Measurements from ENCODE around the gene JPT1.

Gene JPT1

GRCh38 chr17:75188614-75189013 lies 34.3 kb upstream of the JPT1 start:
- Histone ChIP-seq H2AFZ (ENCODE audit: low read depth) (no peak overlapping the region), H3K4me2 (no peak overlapping the region), H4K20me1 (ENCODE audit: insufficient read depth) (no peaks in the 10 kb centered on the region), H3K4me3 (IDR thresholded peaks at IDR 0.05; ENCODE audit: insufficient read depth, low read depth, low read length) (no peak overlapping the region), H3K9ac (no peak overlapping the region), H3K27me3 (ENCODE audit: insufficient read depth, low read depth) (no peaks in the 10 kb centered on the region), H3K27ac (no peak overlapping the region), H3K79me2 (ENCODE audit: insufficient read depth, low read depth) (no peaks in the 10 kb centered on the region; the same call in 1 of the 2 replicates), H3K4me1 (ENCODE audit: low read depth, poor library complexity, severe bottlenecking) (peaks cover 15% of the 10 kb centered on the region), H3K36me3 (ENCODE audit: insufficient read depth) (no peaks in the 10 kb centered on the region)
- TF ChIP-seq CTCF (conservative IDR thresholded peaks at IDR 0.05; ENCODE audit: low read depth, low read length) = no peak

GRCh38 chr17:75183999-75184884 lies 29.9 kb upstream of the JPT1 start:
- TF ChIP-seq CTCF (conservative IDR thresholded peaks at IDR 0.05; ENCODE audit: low read depth, low read length) = no peak
- Histone ChIP-seq H3K4me1 (ENCODE audit: low read depth, poor library complexity, severe bottlenecking) (peaks cover 32% of the 10 kb centered on the region), H2AFZ (ENCODE audit: low read depth) (no peak overlapping the region), H3K36me3 (ENCODE audit: insufficient read depth) (peaks cover 15% of the 10 kb centered on the region; the same call in 1 of the 2 replicates), H3K27ac (no peak overlapping the region), H3K9ac (no peak overlapping the region), H4K20me1 (ENCODE audit: insufficient read depth) (peaks cover 20% of the 10 kb centered on the region), H3K4me3 (IDR thresholded peaks at IDR 0.05; ENCODE audit: insufficient read depth, low read depth, low read length) (no peak overlapping the region), H3K79me2 (ENCODE audit: insufficient read depth, low read depth) (peaks cover 34% of the 10 kb centered on the region), H3K4me2 (peak overlapping the region; percentile 98), H3K27me3 (ENCODE audit: insufficient read depth, low read depth) (no peaks in the 10 kb centered on the region)

- Histone ChIP-seq H3K27ac (peak within 1 kb of the TSS; percentile 99), H4K20me1 (ENCODE audit: insufficient read depth) (peaks cover 20% of the 10 kb centered on the region), H3K9ac (peak within 1 kb of the TSS; percentile 97), H3K4me3 (IDR thresholded peaks at IDR 0.05; ENCODE audit: insufficient read depth, low read depth, low read length) (no peak within 1 kb of the TSS), H3K79me2 (ENCODE audit: insufficient read depth, low read depth) (peaks cover 49% of the 10 kb centered on the region), H3K27me3 (ENCODE audit: insufficient read depth, low read depth) (no peaks in the 10 kb centered on the region), H3K4me1 (ENCODE audit: low read depth, poor library complexity, severe bottlenecking) (peaks cover 32% of the 10 kb centered on the region), H2AFZ (ENCODE audit: low read depth) (peak within 1 kb of the TSS; percentile 94), H3K36me3 (ENCODE audit: insufficient read depth) (peaks cover 19% of the 10 kb centered on the region; the same call in 1 of the 2 replicates), H3K4me2 (peak within 1 kb of the TSS; percentile 98)
- TF ChIP-seq CTCF (conservative IDR thresholded peaks at IDR 0.05; ENCODE audit: low read depth, low read length) = no peak
Observed at GRCh38 chr17:75182569-75183436, 28.5 kb upstream of the JPT1 start, which contains the start of gene SUMO2. Gene SUMO2 (minus strand): TSS chr17:75182959. CDS start chr17:75182834, 125 bp downstream.

GRCh38 chr17:75182319-75182568 lies 27.9 kb upstream of the JPT1 start:
- TF ChIP-seq CTCF (conservative IDR thresholded peaks at IDR 0.05; ENCODE audit: low read depth, low read length) = no peak
- H4K20me1 ChIP-seq (ENCODE audit: insufficient read depth) = peaks cover 20% of the 10 kb centered on the region
- H3K4me3 ChIP-seq (IDR thresholded peaks at IDR 0.05; ENCODE audit: insufficient read depth, low read depth, low read length) = no peak overlapping the region
- peaks cover 54% of the 10 kb centered on the region for H3K79me2 ChIP-seq (ENCODE audit: insufficient read depth, low read depth)
- H3K4me2 ChIP-seq = peak overlapping the region; percentile 91
- H3K9ac ChIP-seq = peak overlapping the region; percentile 97
- H3K27me3 ChIP-seq (ENCODE audit: insufficient read depth, low read depth) = no peaks in the 10 kb centered on the region
- H2AFZ ChIP-seq (ENCODE audit: low read depth) = peak overlapping the region; percentile 94; the same call in 1 of the 2 replicates
- H3K4me1 ChIP-seq (ENCODE audit: low read depth, poor library complexity, severe bottlenecking) = peaks cover 32% of the 10 kb centered on the region
- peak overlapping the region; percentile 99 for H3K27ac ChIP-seq
- H3K36me3 ChIP-seq (ENCODE audit: insufficient read depth) = peaks cover 19% of the 10 kb centered on the region; the same call in 1 of the 2 replicates
